K562 (cell line): Measurements from ENCODE around the gene ZKSCAN4. TPM values are rescaled to one million over a fixed set of nuclear protein-coding genes. Genes with fewer than 3 reads are reported as not detected.

Experiments used
- BMI1 ChIP-seq: fragments of 150-350 bp; IDR thresholded peaks from 2 replicates; pipeline ENCODE4 v1.6.1; 2014; ENCODE audit warnings: low read length
- BRCA1 ChIP-seq, 2 experiments: fragments of 450-650 bp in 1 of 2; sonication (generic) in 1 of 2; formaldehyde crosslinking in 1 of 2; IDR thresholded peaks; 2 replicates each; pipeline versions ENCODE4 v1.5.0 to v1.6.1; 2017 to 2020; ENCODE audit warnings: mild to moderate bottlenecking in 1 of 2, missing genetic modification reagents in 1 of 2
- BRD9 ChIP-seq: fragments of 450-650 bp; IDR thresholded peaks from 2 replicates; pipeline ENCODE4 v1.6.1; 2018; ENCODE audit warnings: low read depth; ENCODE audit not compliant: partially characterized antibody
- KAT2B ChIP-seq: IDR thresholded peaks from one replicate; pipeline ENCODE4 v1.6.1; 2012; ENCODE audit warnings: low read depth, mild to moderate bottlenecking, control low read depth, inconsistent platforms, low read length, moderate library complexity
- RERE ChIP-seq: sonication (generic); formaldehyde crosslinking; IDR thresholded peaks from 2 replicates; pipeline ENCODE4 v1.8.0; 2023; ENCODE audit warnings: missing genetic modification reagents, mild to moderate bottlenecking, borderline replicate concordance
- WHSC1 ChIP-seq: IDR thresholded peaks from one replicate; pipeline ENCODE4 v1.6.1; 2012; ENCODE audit warnings: low read length, control low read depth, inconsistent platforms
- ZBTB40 ChIP-seq, 2 experiments: fragments of 450-650 bp in 1 of 2; sonication (generic) in 1 of 2; formaldehyde crosslinking in 1 of 2; IDR thresholded peaks; 2 replicates each; pipeline versions ENCODE4 v1.7.1 to v1.9.0; 2016 to 2022; ENCODE audit warnings: inconsistent platforms in 1 of 2, mild to moderate bottlenecking in 1 of 2, missing genetic modification reagents in 1 of 2
- ZEB2 ChIP-seq: fragments of 450-650 bp; IDR thresholded peaks from 2 replicates; pipeline ENCODE4 v1.6.1; 2016
- ZNF639 ChIP-seq, 2 experiments: fragments of 200-800 bp in 1 of 2; sonication (Bioruptor generic) in 1 of 2; sonication (generic) in 1 of 2; formaldehyde crosslinking in 1 of 2; IDR thresholded peaks in 1 of 2; conservative IDR thresholded peaks in 1 of 2; 2 replicates each; pipeline versions ENCODE4 v1.5.0 to v1.6.1; 2016 to 2020; ENCODE audit warnings: missing compliant biosample characterization in 1 of 2, missing genetic modification characterization in 1 of 2, missing genetic modification reagents in 1 of 2
- ZNF75A ChIP-seq: fragments of 450-650 bp; formaldehyde crosslinking; IDR thresholded peaks from 2 replicates; pipeline ENCODE4 v1.4.0; 2020; ENCODE audit warnings: mild to moderate bottlenecking
- polyA plus RNA-seq, 8 experiments: library from polyadenylated mRNA; depleted of rRNA in 4 of 8; stranded (reverse) in 5 of 8; unstranded in 3 of 8; fragments of >200 nt; fragmentation: Nextera tagmentation in 2 of 8; fragmentation: Illumina TruSeq in 1 of 8; extraction: Ambion mirVana in 2 of 8; extraction: Trizol in 1 of 8; gene quantifications; 2 replicates each; pipeline versions ENCODE4 v1.2.1 to v1.2.3, GENCODE V29; 2011 to 2014; ENCODE audit warnings: inconsistent platforms in 1 of 8, missing spikeins in 1 of 8
- total RNA-seq, 7 experiments: library from RNA; depleted of rRNA in 6 of 7; stranded (reverse); fragments of >200 nt in 6 of 7; fragmentation: Illumina TruSeq in 2 of 7; extraction: Trizol in 2 of 7; gene quantifications; 2 replicates each; pipeline versions ENCODE4 v1.2.1 to v1.2.3, GENCODE V29; 2011 to 2021; ENCODE audit warnings: low replicate concordance in 1 of 7

The ZKSCAN4 gene
- total and polyA plus RNA-seq, 9 of the 15 experiments (the other 6 are each of a cell fraction or from before 2014, with no cell fraction given): 1.2 to 5.3 (median 4.7) TPM

GRCh38 chr6:28211840-28212509, 40.1 kb downstream of the ZKSCAN4 start (continued):
- TF ChIP-seq BRD9 (peak; percentile 32), KAT2B (no peak), ZNF75A (CRISPR knock-in tag) (no peak), RERE (no peak), WHSC1 (no peak), BRCA1 (IDR thresholded peaks at IDR 0.05) (no peak), BRCA1 (CRISPR knock-in tag; IDR thresholded peaks at IDR 0.05) (no peak), ZNF639 (CRISPR knock-in tag; conservative IDR thresholded peaks at IDR 0.05 in 1 of 2, IDR thresholded peaks at IDR 0.05 in 1 of 2) (peak in 1 of 2 experiments; percentile 54; a peak in 1 of 4 replicates), BMI1 (no peak), ZBTB40 (IDR thresholded peaks at IDR 0.05) (no peak), ZBTB40 (CRISPR knock-in tag; IDR thresholded peaks at IDR 0.05) (no peak), ZEB2 (no peak)
